OCI-LY3 (cell line): ENCODE data around the gene GJB6.

Experiments
- H2AFZ ChIP-seq: fragments of 200-600, 300-600 bp; shearing (Covaris generic); 2 replicates; pipeline ENCODE4 v1.6.0; 2014; ENCODE audit warnings: antibody characterized with exemption, low read depth, low read length
- H3K27ac ChIP-seq: fragments of 200-600, 300-600 bp; sonication (generic); 2 replicates; pipeline ENCODE4 v1.5.1; 2014; ENCODE audit warnings: mild to moderate bottlenecking, low read length, moderate library complexity, mixed read lengths
- H3K27me3 ChIP-seq: fragments of 200-600, 300-600 bp; sonication (generic); 2 replicates; pipeline ENCODE4 v1.6.1; 2014; ENCODE audit warnings: low read depth, low read length, mixed read lengths
- H3K36me3 ChIP-seq: fragments of 200-600, 300-600 bp; sonication (generic); replicated peaks from 2 replicates; pipeline ENCODE3; 2014; ENCODE audit warnings: low read depth, low read length, mixed read lengths
- H3K4me1 ChIP-seq: fragments of 300-600, 200-600 bp; sonication (generic); 2 replicates; pipeline ENCODE4 v1.6.1; 2014; ENCODE audit warnings: low read length, mixed read lengths
- H3K4me2 ChIP-seq: fragments of 200-600, 300-600 bp; sonication (generic); 2 replicates; pipeline ENCODE4 v1.6.1; 2014; ENCODE audit warnings: low read length, mixed read lengths
- H3K4me3 ChIP-seq: fragments of 300-600, 200-600 bp; sonication (generic); 2 replicates; pipeline ENCODE4 v1.5.1; 2014; ENCODE audit warnings: antibody characterized with exemption, mild to moderate bottlenecking, low read length, moderate library complexity
- H3K79me2 ChIP-seq: fragments of 300-600, 200-600 bp; shearing (Covaris generic); 2 replicates; pipeline ENCODE4 v1.6.1; 2014; ENCODE audit warnings: mild to moderate bottlenecking, low read length, mixed read lengths
- H3K9ac ChIP-seq: fragments of 300-600, 200-600 bp; shearing (Covaris generic); 2 replicates; pipeline ENCODE4 v1.6.0; 2014; ENCODE audit warnings: mild to moderate bottlenecking, low read length, moderate library complexity
- H3K9me3 ChIP-seq: fragments of 200-600, 300-600 bp; shearing (Covaris generic); 2 replicates; pipeline ENCODE4 v1.6.1; 2014; ENCODE audit warnings: low read length, mixed read lengths; ENCODE audit not compliant: insufficient read depth
- H4K20me1 ChIP-seq: fragments of 200-600, 300-600 bp; sonication (generic); 2 replicates; pipeline ENCODE4 v1.6.1; 2016; ENCODE audit warnings: low read length, mixed read lengths; ENCODE audit not compliant: insufficient read depth
- EZH2phosphoT487 ChIP-seq: fragments of 200-600 bp; shearing (Covaris generic); IDR thresholded peaks from 2 replicates; pipeline ENCODE4 v1.6.1; 2018; ENCODE audit warnings: antibody characterized with exemption, mixed run types, low read depth
- TF ChIP-seq, protein P1 (sequence below): fragments of 200-600, 300-600 bp; sonication (generic); IDR thresholded peaks from 2 replicates; pipeline ENCODE4 v1.5.1; 2014; ENCODE audit warnings: antibody characterized with exemption, low read length, low read depth

The GJB6 gene

DNA sequence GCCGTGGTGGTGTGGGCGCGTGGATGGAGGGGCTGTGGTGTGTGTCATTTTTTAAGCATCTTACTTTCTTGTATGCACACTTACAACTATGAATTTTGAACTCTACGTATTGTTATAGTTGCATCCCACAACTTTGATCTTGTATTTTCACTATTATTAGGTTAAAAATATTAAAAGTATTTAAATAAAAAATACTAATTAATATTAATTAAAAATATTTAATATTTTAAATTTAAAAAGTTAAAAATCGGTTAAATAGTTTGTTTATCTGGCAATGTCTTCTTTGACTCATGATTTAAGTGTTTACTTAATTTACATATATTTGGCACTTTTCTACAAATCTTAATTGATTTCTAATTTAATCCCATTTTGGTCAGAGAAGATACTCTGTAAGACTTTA, 17.8 kb upstream of the GJB6 start:
- Histone ChIP-seq H2AFZ (no peak overlapping the region), H3K36me3 (no peaks in the 10 kb centered on the region), H3K27me3 (no peaks in the 10 kb centered on the region), H3K27ac (no peak overlapping the region), H3K79me2 (no peaks in the 10 kb centered on the region), H3K4me3 (no peak overlapping the region), H3K9ac (no peak overlapping the region), H3K9me3 (no peaks in the 10 kb centered on the region), H4K20me1 (no peaks in the 10 kb centered on the region), H3K4me2 (no peak overlapping the region), H3K4me1 (no peaks in the 10 kb centered on the region)
- TF ChIP-seq, protein P1, sequence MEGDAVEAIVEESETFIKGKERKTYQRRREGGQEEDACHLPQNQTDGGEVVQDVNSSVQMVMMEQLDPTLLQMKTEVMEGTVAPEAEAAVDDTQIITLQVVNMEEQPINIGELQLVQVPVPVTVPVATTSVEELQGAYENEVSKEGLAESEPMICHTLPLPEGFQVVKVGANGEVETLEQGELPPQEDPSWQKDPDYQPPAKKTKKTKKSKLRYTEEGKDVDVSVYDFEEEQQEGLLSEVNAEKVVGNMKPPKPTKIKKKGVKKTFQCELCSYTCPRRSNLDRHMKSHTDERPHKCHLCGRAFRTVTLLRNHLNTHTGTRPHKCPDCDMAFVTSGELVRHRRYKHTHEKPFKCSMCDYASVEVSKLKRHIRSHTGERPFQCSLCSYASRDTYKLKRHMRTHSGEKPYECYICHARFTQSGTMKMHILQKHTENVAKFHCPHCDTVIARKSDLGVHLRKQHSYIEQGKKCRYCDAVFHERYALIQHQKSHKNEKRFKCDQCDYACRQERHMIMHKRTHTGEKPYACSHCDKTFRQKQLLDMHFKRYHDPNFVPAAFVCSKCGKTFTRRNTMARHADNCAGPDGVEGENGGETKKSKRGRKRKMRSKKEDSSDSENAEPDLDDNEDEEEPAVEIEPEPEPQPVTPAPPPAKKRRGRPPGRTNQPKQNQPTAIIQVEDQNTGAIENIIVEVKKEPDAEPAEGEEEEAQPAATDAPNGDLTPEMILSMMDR, result no peak
- no peak for TF ChIP-seq EZH2phosphoT487

DNA sequence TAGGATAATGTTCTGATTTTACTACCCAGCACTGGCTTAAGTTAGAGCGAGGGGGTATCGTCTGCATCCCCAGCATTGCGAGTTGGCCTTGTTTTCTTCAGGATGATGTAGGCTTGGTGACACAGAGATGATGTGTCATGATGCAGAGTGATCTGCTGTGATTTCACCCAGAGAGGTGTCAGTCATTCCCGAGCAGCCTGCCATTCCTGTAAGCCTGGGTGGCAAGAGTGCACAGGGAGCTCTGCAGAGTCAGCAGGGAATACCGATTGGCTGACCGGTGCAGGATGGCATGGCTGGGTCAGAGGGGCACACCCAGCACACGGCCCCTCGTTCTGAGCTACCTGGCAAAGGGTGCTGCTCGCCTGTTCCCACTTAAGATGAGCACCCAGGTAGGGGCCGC, 15.8 kb upstream of the GJB6 start:
- H3K27me3 ChIP-seq, result no peaks in the 10 kb centered on the region
- no peaks in the 10 kb centered on the region for H3K9me3 ChIP-seq
- H3K36me3 ChIP-seq, result no peaks in the 10 kb centered on the region
- no peak overlapping the region for H2AFZ ChIP-seq
- no peak for TF ChIP-seq EZH2phosphoT487
- TF ChIP-seq, protein P1, result no peak
- H4K20me1 ChIP-seq, result no peaks in the 10 kb centered on the region
- no peak overlapping the region for H3K9ac ChIP-seq
- H3K27ac ChIP-seq, result no peak overlapping the region
- H3K4me2 ChIP-seq, result no peak overlapping the region
- no peaks in the 10 kb centered on the region for H3K4me1 ChIP-seq
- no peaks in the 10 kb centered on the region for H3K79me2 ChIP-seq
- H3K4me3 ChIP-seq, result no peak overlapping the region

DNA sequence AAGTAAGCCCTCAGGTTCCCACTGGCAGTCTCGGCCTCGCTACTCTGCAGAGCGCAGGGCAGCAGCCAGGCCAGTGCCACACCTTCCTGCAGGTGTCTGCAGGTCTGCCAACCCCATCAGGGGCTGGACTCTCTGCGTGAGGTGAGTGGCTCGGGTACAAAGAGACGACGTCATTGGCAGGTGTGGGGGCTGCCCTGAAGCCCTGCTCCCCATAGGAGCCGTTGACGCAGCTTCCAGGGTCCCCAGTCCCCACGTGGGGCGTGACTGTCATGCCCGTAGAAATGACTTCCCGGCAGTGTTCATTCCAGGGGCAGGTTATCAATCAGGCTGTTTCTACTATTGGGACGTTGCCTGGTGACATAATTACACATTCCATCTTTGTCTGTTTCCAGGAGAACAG, 15.3 kb upstream of the GJB6 start:
- no peaks in the 10 kb centered on the region for H3K27me3 ChIP-seq
- TF ChIP-seq, protein P1, result no peak
- no peak for TF ChIP-seq EZH2phosphoT487
- H3K4me3 ChIP-seq, result no peak overlapping the region

DNA sequence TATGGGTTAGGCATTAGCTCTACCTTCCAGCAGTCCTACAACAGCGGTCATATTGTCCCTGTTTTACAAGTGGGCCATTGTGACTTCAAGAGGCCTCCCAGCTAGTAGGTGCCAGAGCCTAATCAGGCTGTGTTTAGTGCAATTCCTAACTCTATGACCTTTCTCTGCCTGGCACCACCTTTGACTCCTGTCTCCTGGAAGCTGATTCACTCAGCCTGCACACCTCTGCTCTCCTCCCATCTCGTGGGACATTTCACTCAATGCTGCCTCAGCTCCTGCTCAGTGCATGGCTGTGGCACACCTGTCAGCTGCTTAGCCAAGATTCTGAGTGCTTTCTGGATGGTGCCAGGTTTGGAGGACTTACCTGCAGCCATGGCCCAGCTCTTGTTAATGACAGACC, 9.5 kb upstream of the GJB6 start:
- no peak for TF ChIP-seq EZH2phosphoT487
- TF ChIP-seq, protein P1, result no peak
- H4K20me1 ChIP-seq, result no peaks in the 10 kb centered on the region
- no peaks in the 10 kb centered on the region for H3K79me2 ChIP-seq
- no peaks in the 10 kb centered on the region for H3K36me3 ChIP-seq
- no peak overlapping the region for H2AFZ ChIP-seq
- H3K4me2 ChIP-seq, result no peak overlapping the region
- no peak overlapping the region for H3K4me3 ChIP-seq
- H3K4me1 ChIP-seq, result no peaks in the 10 kb centered on the region
- peaks cover 3% of the 10 kb centered on the region; the same call in 1 of the 2 replicates for H3K27me3 ChIP-seq
- no peak overlapping the region for H3K9ac ChIP-seq
- H3K27ac ChIP-seq, result no peak overlapping the region
- H3K9me3 ChIP-seq, result no peaks in the 10 kb centered on the region

More for the DNA sequence above, 15.3 kb upstream of the GJB6 start:
- Histone ChIP-seq H3K27ac (no peak overlapping the region), H3K4me1 (no peaks in the 10 kb centered on the region), H3K9ac (no peak overlapping the region), H3K9me3 (no peaks in the 10 kb centered on the region), H4K20me1 (no peaks in the 10 kb centered on the region), H3K36me3 (no peaks in the 10 kb centered on the region), H2AFZ (no peak overlapping the region), H3K79me2 (no peaks in the 10 kb centered on the region), H3K4me2 (no peak overlapping the region)
